Naive thymus-derived CD4-positive, alpha-beta T cell (primary cell): ENCODE measurements around the gene ZNF670. TPM values are rescaled to one million over a fixed set of nuclear protein-coding genes. Genes with fewer than 3 reads are reported as not detected.
"Not testable (repeated sequence)": the region's sequence is repeated elsewhere in the genome, so short reads cannot be mapped to it uniquely, and the experiment has no call there.

Experiments used
- ATAC-seq: fragments of 150-1000 bp; cut with Tn5 transposase; 2 replicates; pipeline ENCODE4 v1.10.0; 2021; ENCODE audit warnings: mild to moderate bottlenecking, moderate library complexity
- CTCF ChIA-PET: fragments of 350-600 bp; sonication (Branson Sonifier 250); formaldehyde crosslinking; loops from one replicate; lab custom pipeline; 2021; ENCODE audit warnings: antibody characterized with exemption; lab: Charles Lee
- POLR2A ChIA-PET: fragments of 350-600 bp; sonication (Branson Sonifier 250); formaldehyde crosslinking; loops from one replicate; lab custom pipeline; 2021; ENCODE audit warnings: antibody characterized with exemption, inconsistent platforms; lab: Charles Lee
- DNase-seq, 9 donors: peaks; one replicate each; pipeline versions ENCODE4 v3.0.0 to v3.0.0-alpha.2; 2020 to 2022; ENCODE audit warnings: mixed read lengths in 1 of 9
- H3K27ac ChIP-seq: one replicate; pipeline ENCODE4 v1.7.0; 2013; ENCODE audit warnings: mild to moderate bottlenecking, low read depth, low read length, moderate library complexity
- H3K27me3 ChIP-seq, 2 donors: one replicate each; pipeline ENCODE4 v1.7.0; 2013; ENCODE audit warnings: low read length in 2 of 2, mild to moderate bottlenecking in 2 of 2, moderate library complexity in 2 of 2; ENCODE audit not compliant: control insufficient read depth in 2 of 2, insufficient read depth in 2 of 2
- H3K36me3 ChIP-seq, 3 experiments: 1 replicate in 2 of 3; 2 replicates in 1 of 3; pipeline ENCODE4 v1.7.0; 2013; ENCODE audit warnings: low read length in 3 of 3, mild to moderate bottlenecking in 3 of 3, moderate library complexity in 1 of 3; ENCODE audit not compliant: insufficient read depth in 3 of 3, control insufficient read depth in 2 of 3
- H3K4me1 ChIP-seq, 2 donors: one replicate each; pipeline ENCODE4 v1.7.0; 2013; ENCODE audit warnings: low read length in 2 of 2, mild to moderate bottlenecking in 2 of 2, moderate library complexity in 1 of 2; ENCODE audit not compliant: control insufficient read depth in 2 of 2, insufficient read depth in 2 of 2
- H3K4me3 ChIP-seq: 2 replicates; pipeline ENCODE4 v1.7.0; 2013; ENCODE audit warnings: mild to moderate bottlenecking, low read length
- H3K9me3 ChIP-seq, 3 experiments: 1 replicate in 2 of 3; 2 replicates in 1 of 3; pipeline ENCODE4 v1.7.0; 2013; ENCODE audit warnings: low read length in 3 of 3; ENCODE audit not compliant: control insufficient read depth in 2 of 3
- H3K27ac Mint-ChIP-seq, 9 donors: one replicate each; pipeline ENCODE4 v1.8.0; 2020 to 2022; ENCODE audit warnings: mixed read lengths in 9 of 9, mild to moderate bottlenecking in 8 of 9, moderate library complexity in 5 of 9, inconsistent platforms in 2 of 9
- H3K27me3 Mint-ChIP-seq, 5 donors: one replicate each; pipeline ENCODE4 v1.8.0; 2021 to 2022; ENCODE audit warnings: mixed read lengths in 5 of 5, mild to moderate bottlenecking in 1 of 5
- H3K36me3 Mint-ChIP-seq, 5 donors: one replicate each; pipeline ENCODE4 v1.8.0; 2020 to 2022; ENCODE audit warnings: mixed read lengths in 5 of 5, mild to moderate bottlenecking in 3 of 5, inconsistent platforms in 1 of 5
- H3K4me1 Mint-ChIP-seq, 7 donors: one replicate each; pipeline ENCODE4 v1.8.0; 2020 to 2022; ENCODE audit warnings: mixed read lengths in 7 of 7, mild to moderate bottlenecking in 3 of 7, inconsistent platforms in 1 of 7
- H3K4me3 Mint-ChIP-seq, 10 donors: one replicate each; pipeline ENCODE4 v1.8.0; 2020 to 2022; ENCODE audit warnings: mild to moderate bottlenecking in 10 of 10, mixed read lengths in 10 of 10, moderate library complexity in 6 of 10, inconsistent platforms in 2 of 10
- H3K9me3 Mint-ChIP-seq, 11 donors: one replicate each; pipeline ENCODE4 v1.8.0; 2020 to 2022; ENCODE audit warnings: mixed read lengths in 11 of 11, mild to moderate bottlenecking in 4 of 11, inconsistent platforms in 1 of 11, moderate library complexity in 1 of 11
- intact Hi-C, 2 donors: fragments of 100-400 bp; cut with micrococcal nuclease; formaldehyde crosslinking; loops; one replicate each; pipeline ENCODE4 v1.15.1; 2023
- polyA plus RNA-seq, 2 donors: library from polyadenylated mRNA; unstranded; fragments of 300-500 nt; fragmentation: Illumina TruSeq; gene quantifications; one replicate each; pipeline ENCODE4 v1.2.3, GENCODE V29; 2021
- total RNA-seq, 6 experiments: library from RNA in 5 of 6; stranded (reverse) in 5 of 6; gene quantifications; 1 replicate in 5 of 6; 2 replicates in 1 of 6; pipeline ENCODE4 v1.2.3 and lab custom pipeline; 2021 to 2026

Gene ZNF670
- total and polyA plus RNA-seq, 7 experiments from 2014 or later, result 0.56 to 4.0 (median 1.6) TPM

DNA sequence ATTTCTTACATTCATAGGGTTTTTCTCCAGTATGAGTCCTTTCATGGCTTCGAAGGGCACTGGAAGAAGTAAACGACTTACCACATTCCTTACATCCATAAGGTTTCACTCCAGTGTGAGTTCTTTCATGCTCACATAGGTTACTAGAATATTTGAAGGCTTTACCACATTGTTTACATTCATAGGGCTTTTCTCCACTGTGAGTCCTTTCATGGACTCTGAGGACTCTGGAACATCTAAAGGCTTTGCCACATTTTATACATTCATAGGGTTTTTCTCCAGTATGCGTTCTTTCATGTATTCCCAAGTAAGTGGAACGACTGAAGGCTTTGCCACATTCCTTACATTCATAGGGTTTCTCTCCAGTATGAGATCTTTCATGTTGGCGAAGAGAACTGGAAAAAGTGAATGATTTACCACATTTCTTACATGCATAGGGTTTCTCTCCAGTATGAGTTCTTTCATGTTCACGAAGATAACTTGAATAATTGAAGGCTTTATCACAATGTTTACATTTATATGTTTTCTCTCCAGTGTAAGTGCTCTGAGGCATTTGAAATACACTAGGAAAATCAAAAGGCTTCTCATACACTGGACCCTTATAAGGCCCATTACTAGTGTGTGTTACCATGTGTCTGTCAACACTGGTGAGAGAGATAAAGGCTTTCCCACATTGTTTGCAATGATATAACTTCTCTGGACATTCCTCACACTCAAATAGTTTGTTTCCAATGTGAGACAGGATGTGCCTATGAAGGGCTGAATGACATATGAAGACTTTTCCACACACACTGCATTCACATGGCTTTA, 40.9 kb downstream of the ZNF670 start:
- ChIA-PET CTCF (no interaction called here), POLR2A (no interaction called here)
- Mint-ChIP-seq H3K4me1 (no peaks in the 10 kb centered on the region), H3K9me3 (peaks cover 11 to 100% (median 58%) of the 10 kb centered on the region in 11 donors), H3K4me3 (no peak overlapping the region), H3K27me3 (no peaks in the 10 kb centered on the region), H3K36me3 (peaks cover 36 to 78% (median 70%) of the 10 kb centered on the region in 5 donors), H3K27ac (no peak overlapping the region)
- ATAC-seq (no peak), DNase-seq (no peak)
- Histone ChIP-seq H3K36me3 (peaks cover 0 to 34% (median 10%) of the 10 kb centered on the region in 3 experiments), H3K4me3 (no peak overlapping the region), H3K9me3 (peaks cover 7 to 81% (median 26%) of the 10 kb centered on the region in 3 experiments), H3K27ac (no peak overlapping the region), H3K4me1 (no peaks in the 10 kb centered on the region), H3K27me3 (no peaks in the 10 kb centered on the region)
- intact Hi-C loops, result no loop called here

DNA sequence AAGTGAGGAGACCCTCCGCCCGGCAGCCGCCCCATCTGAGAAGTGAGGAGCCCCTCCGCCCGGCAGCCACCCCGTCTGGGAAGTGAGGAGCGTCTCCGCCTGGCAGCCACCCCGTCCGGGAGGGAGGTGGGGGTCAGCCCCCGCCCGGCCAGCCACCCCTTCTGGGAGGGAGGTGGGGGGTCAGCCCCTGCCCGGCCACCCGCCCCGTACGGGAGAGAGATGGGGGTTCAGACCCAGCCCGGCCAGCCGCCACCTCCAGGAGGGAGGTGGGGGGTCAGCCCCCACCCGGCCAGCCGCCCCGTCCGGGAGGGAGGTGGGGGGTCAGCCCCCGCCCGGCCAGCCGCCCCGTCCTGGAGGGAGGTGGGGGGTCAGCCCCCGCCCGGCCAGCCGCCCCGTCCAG, 46.3 kb downstream of the ZNF670 start:
- H3K4me1 ChIP-seq, H3K4me3 ChIP-seq, H3K4me3 Mint-ChIP-seq, H3K27ac Mint-ChIP-seq, POLR2A ChIA-PET, ATAC-seq, H3K4me1 Mint-ChIP-seq, DNase-seq, H3K27ac ChIP-seq, H3K27me3 Mint-ChIP-seq, intact Hi-C loops, CTCF ChIA-PET, H3K27me3 ChIP-seq: not testable (repeated sequence)
- Histone ChIP-seq H3K9me3 (peaks cover 0 to 56% (median 7%) of the 10 kb centered on the region in 3 experiments), H3K36me3 (peaks cover 0 to 14% (median 0%) of the 10 kb centered on the region in 3 experiments)
- H3K9me3 Mint-ChIP-seq, result peaks cover 9 to 89% (median 48%) of the 10 kb centered on the region in 11 donors
- H3K36me3 Mint-ChIP-seq, result peaks cover 19 to 47% (median 39%) of the 10 kb centered on the region in 5 donors

Other genes with a start within 250 kb of the ZNF670 start
- gene AHCTF1, start 146.9 kb downstream of the ZNF670 start, total RNA-seq, result 10 to 100 TPM; 31.8 to 66.5 (median 57.3) TPM
- 10 to 100 TPM; 19.0 to 30.6 TPM for gene AHCTF1, start 146.9 kb downstream of the ZNF670 start, polyA plus RNA-seq
- under 1 TPM in 1 of 5 experiments, not detected in 4; 0.17 TPM for gene ZNF695, start 70.8 kb downstream of the ZNF670 start, total RNA-seq
- not detected for gene ZNF695, start 70.8 kb downstream of the ZNF670 start, polyA plus RNA-seq
- gene ZNF669, start 25.5 kb upstream of the ZNF670 start, total RNA-seq, result 10 to 100 TPM in 3 of 5 experiments, 1 to 10 TPM in 2; 7.9 to 15.8 (median 11.5) TPM
- gene ZNF669, start 25.5 kb upstream of the ZNF670 start, polyA plus RNA-seq, result 10 to 100 TPM; 15.9 to 22.6 TPM
- 10 to 100 TPM; 17.1 to 26.7 (median 23.3) TPM for gene ZNF124, start 93.2 kb upstream of the ZNF670 start, total RNA-seq
- 10 to 100 TPM in 1 of 2 donors, 1 to 10 TPM in 1; 8.3 to 10.5 TPM for gene ZNF124, start 93.2 kb upstream of the ZNF670 start, polyA plus RNA-seq
- gene VN1R5, start 177.3 kb upstream of the ZNF670 start, total RNA-seq, result not detected
- gene VN1R5, start 177.3 kb upstream of the ZNF670 start, polyA plus RNA-seq, result not detected